ENCODE measurements around the gene TACSTD2. TPM values are rescaled to one million over a fixed set of nuclear protein-coding genes. Genes with fewer than 3 reads are reported as not detected.

TACSTD2 gene, protein sequence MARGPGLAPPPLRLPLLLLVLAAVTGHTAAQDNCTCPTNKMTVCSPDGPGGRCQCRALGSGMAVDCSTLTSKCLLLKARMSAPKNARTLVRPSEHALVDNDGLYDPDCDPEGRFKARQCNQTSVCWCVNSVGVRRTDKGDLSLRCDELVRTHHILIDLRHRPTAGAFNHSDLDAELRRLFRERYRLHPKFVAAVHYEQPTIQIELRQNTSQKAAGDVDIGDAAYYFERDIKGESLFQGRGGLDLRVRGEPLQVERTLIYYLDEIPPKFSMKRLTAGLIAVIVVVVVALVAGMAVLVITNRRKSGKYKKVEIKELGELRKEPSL
- 0.65 and 6.1 TPM in 2 replicates for total RNA-seq

DNA sequence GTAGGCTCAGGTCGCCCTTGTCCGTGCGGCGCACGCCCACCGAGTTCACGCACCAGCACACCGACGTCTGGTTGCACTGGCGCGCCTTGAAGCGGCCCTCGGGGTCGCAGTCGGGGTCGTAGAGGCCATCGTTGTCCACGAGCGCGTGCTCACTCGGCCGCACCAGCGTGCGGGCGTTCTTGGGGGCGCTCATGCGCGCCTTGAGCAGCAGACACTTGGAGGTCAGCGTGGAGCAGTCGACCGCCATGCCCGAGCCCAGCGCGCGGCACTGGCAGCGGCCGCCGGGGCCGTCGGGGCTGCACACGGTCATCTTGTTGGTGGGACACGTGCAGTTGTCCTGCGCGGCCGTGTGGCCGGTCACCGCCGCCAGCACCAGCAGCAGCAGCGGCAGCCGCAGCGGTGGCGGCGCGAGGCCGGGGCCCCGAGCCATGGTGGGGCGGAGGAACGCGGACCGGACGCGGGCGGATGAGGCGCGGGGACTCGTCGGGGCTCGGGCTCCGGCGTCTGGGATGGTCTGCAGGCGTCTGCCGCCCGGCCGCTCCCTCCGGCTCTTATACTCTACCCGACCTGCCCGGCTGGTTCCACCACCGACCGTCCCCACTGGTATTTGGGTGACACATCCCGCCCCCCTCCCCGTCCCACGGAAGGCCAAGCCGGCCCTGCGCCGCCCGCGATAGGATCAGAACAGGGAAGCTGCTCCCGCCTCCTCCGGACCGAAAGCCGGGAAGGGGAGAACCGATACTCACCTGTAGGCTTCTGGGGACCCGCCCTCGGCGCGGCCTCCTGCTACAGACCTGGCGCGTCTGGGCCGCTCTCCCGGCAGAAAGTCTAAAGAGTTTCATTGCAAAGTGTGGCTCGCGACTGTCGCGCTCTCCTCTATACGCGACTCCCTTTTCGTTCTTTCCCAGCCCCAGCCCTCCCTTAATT is at the start of gene TACSTD2:
TACSTD2 (minus strand) TSS at position 526 of the 927 bp plus-strand sequence; CDS start at position 430, 96 bp downstream.

GRCh38 chr1:58546520-58547308 is 30.3 kb downstream of the TACSTD2 start, which contains the start of gene OMA1:
Gene OMA1, minus strand, starts transcription at chr1:58546726. Its CDS starts 7,432 bp downstream, at chr1:58539294.

Other genes with a start within 250 kb of the TACSTD2 start
- 12.3 and 20.7 TPM in 2 replicates for gene OMA1, start 30.5 kb downstream of the TACSTD2 start, total RNA-seq
- 11.7 and 29.2 TPM in 2 replicates for gene MYSM1, start 122.8 kb upstream of the TACSTD2 start, total RNA-seq
- 114 and 128 TPM in 2 replicates for gene JUN, start 206.8 kb upstream of the TACSTD2 start, total RNA-seq